Sigmoid colon (tissue), 7 donors: ENCODE results near the gene GET3. TPM values are rescaled to one million over a fixed set of nuclear protein-coding genes. Genes with fewer than 3 reads are reported as not detected.

Source experiments
- DNase-seq: peaks from one replicate; pipeline ENCODE4 v3.0.0-alpha.2; 2019
- H3K27ac ChIP-seq, 4 donors: fragments of 200-600 bp; sonication (generic); one replicate each; pipeline ENCODE4 v1.5.1; 2016 to 2019; ENCODE audit warnings: mild to moderate bottlenecking in 1 of 4
- H3K27me3 ChIP-seq, 3 donors: fragments of 200-600 bp; sonication (generic); one replicate each; pipeline ENCODE4 v1.5.1; 2019; ENCODE audit warnings: mild to moderate bottlenecking in 1 of 3
- H3K36me3 ChIP-seq, 4 donors: fragments of 200-600 bp; sonication (generic); one replicate each; pipeline ENCODE4 v1.5.1; 2016 to 2019
- H3K4me1 ChIP-seq, 4 donors: fragments of 200-600 bp; sonication (generic); one replicate each; pipeline ENCODE4 v1.5.1; 2017 to 2019
- H3K4me3 ChIP-seq, 4 donors: fragments of 200-600 bp; sonication (generic); one replicate each; pipeline ENCODE4 v1.5.1; 2017 to 2019; ENCODE audit warnings: mild to moderate bottlenecking in 2 of 4, moderate library complexity in 1 of 4
- H3K9me3 ChIP-seq, 4 donors: fragments of 200-600 bp in 3 of 4; sonication (generic) in 3 of 4; one replicate each; pipeline versions ENCODE4 v1.5.1 to v1.6.1; 2013 to 2019
- CTCF ChIP-seq, 4 experiments: fragments of 450-650 bp in 3 of 4; fragments of 200-600 bp in 1 of 4; IDR thresholded peaks; one replicate each; pipeline ENCODE4 v1.5.1; 2016 to 2019; ENCODE audit warnings: antibody characterized with exemption in 4 of 4, mild to moderate bottlenecking in 3 of 4, moderate library complexity in 2 of 4
- EP300 ChIP-seq, 4 donors: sonication (generic); formaldehyde crosslinking; IDR thresholded peaks; one replicate each; pipeline ENCODE4 v1.6.1; 2017; ENCODE audit warnings: antibody characterized with exemption in 4 of 4
- POLR2A ChIP-seq, 2 donors: fragments of 450-650 bp; IDR thresholded peaks; one replicate each; pipeline ENCODE4 v1.6.1; 2016; ENCODE audit warnings: antibody characterized with exemption in 2 of 2, mild to moderate bottlenecking in 2 of 2, moderate library complexity in 2 of 2
- POLR2AphosphoS5 ChIP-seq, 4 donors: sonication (generic); formaldehyde crosslinking; IDR thresholded peaks; one replicate each; pipeline ENCODE4 v1.6.1; 2017; ENCODE audit warnings: antibody characterized with exemption in 4 of 4
- WGBS, 2 donors: extraction: QIAGEN DNeasy Blood & Tissue Kit; methylation state at CpG; one replicate each; pipeline ENCODE4 v1.1.7; 2013; 5-methylcytosine and 5-hydroxymethylcytosine counted together
- intact Hi-C: fragments of 100-400 bp; cut with DNase I; formaldehyde crosslinking; loops from one replicate; pipeline ENCODE4 v1.15.1; 2023
- polyA plus RNA-seq, 3 donors: library from polyadenylated mRNA; stranded (reverse); fragments of 200-250 nt; gene quantifications; one replicate each; pipeline ENCODE4 v1.2.3, GENCODE V29; 2013
- total RNA-seq, 4 donors: library from RNA; depleted of rRNA; stranded (reverse); fragments of >200 nt; gene quantifications; one replicate each; pipeline ENCODE4 v1.1.0, GENCODE V29; 2016
- donor health status: healthy with polysubstance abuse.
- donor health status: Bipolar disorder and iron deficiency.
- donor health status: healthy.

The GET3 gene
- total and polyA plus RNA-seq, 7 donors = 34.6 to 121 (median 59.4) TPM

GRCh38 chr19:12694641-12695040 lies 42.7 kb upstream of the GET3 start:
- H3K4me1 ChIP-seq = peaks cover 0 to 22% (median 18%) of the 10 kb centered on the region in 4 donors
- no peak for DNase-seq
- 91 to 92% methylated on average over 16 of the region's 16 CpGs for WGBS, 2 donors
- no peaks in the 10 kb centered on the region for H3K27me3 ChIP-seq
- H3K36me3 ChIP-seq = peaks cover 0 to 11% (median 3%) of the 10 kb centered on the region in 4 donors
- H3K9me3 ChIP-seq = no peaks in the 10 kb centered on the region
- intact Hi-C loops = no loop called here
- no peak overlapping the region for H3K27ac ChIP-seq
- H3K4me3 ChIP-seq = no peak overlapping the region
- TF ChIP-seq POLR2AphosphoS5 (IDR thresholded peaks at IDR 0.05) = no peak
- no peak for TF ChIP-seq CTCF (IDR thresholded peaks at IDR 0.05)
- TF ChIP-seq POLR2A (IDR thresholded peaks at IDR 0.05) = no peak
- TF ChIP-seq EP300 (IDR thresholded peaks at IDR 0.05) = no peak

- H3K4me3 ChIP-seq = peak overlapping the region in 1 of 4 donors; percentile 92
- no peak for DNase-seq
- peaks cover 0 to 15% (median 5%) of the 10 kb centered on the region in 4 donors for H3K36me3 ChIP-seq
- no peaks in the 10 kb centered on the region for H3K9me3 ChIP-seq
- no peak overlapping the region for H3K27ac ChIP-seq
- TF ChIP-seq CTCF (IDR thresholded peaks at IDR 0.05) = no peak
- no peak for TF ChIP-seq EP300 (IDR thresholded peaks at IDR 0.05)
- TF ChIP-seq POLR2A (IDR thresholded peaks at IDR 0.05) = no peak
- TF ChIP-seq POLR2AphosphoS5 (IDR thresholded peaks at IDR 0.05) = no peak
- intact Hi-C loops = no loop called here
- H3K27me3 ChIP-seq = no peaks in the 10 kb centered on the region
- peaks cover 0 to 22% (median 18%) of the 10 kb centered on the region in 4 donors for H3K4me1 ChIP-seq
- 76 to 79% methylated on average over 2 of the region's 2 CpGs for WGBS, 2 donors
Measured at GRCh38 chr19:12695096-12695495, 42.2 kb upstream of the GET3 start.

- Histone ChIP-seq H3K27me3 (no peaks in the 10 kb centered on the region), H3K9me3 (no peaks in the 10 kb centered on the region), H3K36me3 (peaks cover 0 to 19% (median 8%) of the 10 kb centered on the region in 4 donors), H3K4me1 (peaks cover 0 to 22% (median 18%) of the 10 kb centered on the region in 4 donors), H3K4me3 (peak overlapping the region; percentile 52 to 92 (median 74)), H3K27ac (no peak overlapping the region)
- 47 to 78% methylated on average over 1 of the region's 1 CpG for WGBS, 2 donors
- no peak for DNase-seq
- TF ChIP-seq POLR2A (IDR thresholded peaks at IDR 0.05) (no peak), POLR2AphosphoS5 (IDR thresholded peaks at IDR 0.05) (no peak), EP300 (IDR thresholded peaks at IDR 0.05) (no peak), CTCF (IDR thresholded peaks at IDR 0.05) (no peak)
- intact Hi-C loops = no loop called here
Measured at GRCh38 chr19:12695514-12695913, 41.8 kb upstream of the GET3 start.

GRCh38 chr19:12695997-12696365 lies 41.3 kb upstream of the GET3 start:
- H3K27ac ChIP-seq = peak overlapping the region; percentile 83 to 92 (median 91)
- WGBS, 2 donors = 3% methylated on average over 36 of the region's 36 CpGs
- intact Hi-C loops = no loop called here
- peaks cover 0 to 24% (median 12%) of the 10 kb centered on the region in 4 donors for H3K36me3 ChIP-seq
- TF ChIP-seq CTCF (IDR thresholded peaks at IDR 0.05) = no peak
- TF ChIP-seq EP300 (IDR thresholded peaks at IDR 0.05) = no peak
- no peak for TF ChIP-seq POLR2AphosphoS5 (IDR thresholded peaks at IDR 0.05)
- no peaks in the 10 kb centered on the region for H3K9me3 ChIP-seq
- peaks cover 0 to 22% (median 18%) of the 10 kb centered on the region in 4 donors for H3K4me1 ChIP-seq
- peak overlapping the region; percentile 52 to 92 (median 74) for H3K4me3 ChIP-seq
- no peaks in the 10 kb centered on the region for H3K27me3 ChIP-seq
- DNase-seq = no peak
